Stimulated activated memory B cell treated with anti-CD40 and anti-IgM and Interleukin-4, amounts not matched to agents 10 μg/mL and 1 μg/mL and 100 μg/mL, for 72 hours (primary cell): ENCODE measurements around the gene RHOU.

Experiments used
- ATAC-seq: fragments of 150-1000 bp; cut with Tn5 transposase; 2 replicates; pipeline ENCODE4 v1.10.0; 2021
- H3K27ac Mint-ChIP-seq: one replicate; pipeline ENCODE4 v1.8.0; 2022; ENCODE audit warnings: mild to moderate bottlenecking, mixed read lengths
- H3K27me3 Mint-ChIP-seq: one replicate; pipeline ENCODE4 v1.8.0; 2022; ENCODE audit warnings: mixed read lengths
- H3K36me3 Mint-ChIP-seq: one replicate; pipeline ENCODE4 v1.8.0; 2022; ENCODE audit warnings: mixed read lengths
- H3K4me1 Mint-ChIP-seq: one replicate; pipeline ENCODE4 v1.8.0; 2022; ENCODE audit warnings: mixed read lengths
- H3K4me3 Mint-ChIP-seq: one replicate; pipeline ENCODE4 v1.8.0; 2022; ENCODE audit warnings: mild to moderate bottlenecking, moderate library complexity, mixed read lengths
- H3K9me3 Mint-ChIP-seq: one replicate; pipeline ENCODE4 v1.8.0; 2022; ENCODE audit warnings: mixed read lengths

RHOU gene

DNA sequence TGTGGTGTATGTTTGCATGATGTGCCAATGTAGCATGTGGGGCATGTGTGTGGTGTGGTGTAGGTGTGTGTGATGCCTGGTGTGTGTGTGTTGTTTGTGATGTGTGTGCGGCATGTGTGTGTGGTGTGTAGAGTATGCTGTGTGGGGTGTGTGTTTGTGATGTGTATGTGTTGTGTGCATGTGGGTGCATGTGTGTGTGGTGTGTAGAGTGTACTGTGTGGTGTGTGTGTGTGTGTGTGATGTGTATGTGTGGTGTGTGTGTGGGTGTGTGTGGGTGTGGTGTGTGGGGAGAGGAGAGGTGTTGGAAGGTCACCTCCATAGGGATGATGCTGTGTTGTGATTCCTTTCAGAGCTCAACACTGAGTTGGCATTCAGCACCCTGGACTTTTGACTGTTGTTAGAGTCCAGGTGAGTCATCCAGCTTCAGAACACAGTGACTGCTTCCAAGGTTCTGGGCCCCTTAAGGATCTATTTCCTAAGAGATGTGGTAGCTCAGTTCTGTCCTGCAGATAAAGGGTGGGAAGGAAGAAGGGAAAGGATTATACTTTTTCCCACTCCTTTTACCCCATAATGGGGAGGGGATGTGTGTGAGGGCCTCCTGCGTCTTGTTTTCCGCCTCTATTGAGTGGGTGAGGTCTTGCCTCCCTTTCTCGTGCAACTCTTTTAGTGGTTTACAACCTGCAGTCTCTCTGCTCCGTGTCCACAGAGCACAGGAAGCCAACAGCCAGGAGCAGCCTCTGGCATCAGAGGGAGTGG lies 47.6 kb downstream of the RHOU start:
- H3K27me3 Mint-ChIP-seq = peaks cover 16% of the 10 kb centered on the region
- no peak for ATAC-seq
- H3K36me3 Mint-ChIP-seq = no peaks in the 10 kb centered on the region
- no peak overlapping the region for H3K27ac Mint-ChIP-seq
- no peak overlapping the region for H3K4me3 Mint-ChIP-seq
- no peaks in the 10 kb centered on the region for H3K4me1 Mint-ChIP-seq
- H3K9me3 Mint-ChIP-seq = no peaks in the 10 kb centered on the region

DNA sequence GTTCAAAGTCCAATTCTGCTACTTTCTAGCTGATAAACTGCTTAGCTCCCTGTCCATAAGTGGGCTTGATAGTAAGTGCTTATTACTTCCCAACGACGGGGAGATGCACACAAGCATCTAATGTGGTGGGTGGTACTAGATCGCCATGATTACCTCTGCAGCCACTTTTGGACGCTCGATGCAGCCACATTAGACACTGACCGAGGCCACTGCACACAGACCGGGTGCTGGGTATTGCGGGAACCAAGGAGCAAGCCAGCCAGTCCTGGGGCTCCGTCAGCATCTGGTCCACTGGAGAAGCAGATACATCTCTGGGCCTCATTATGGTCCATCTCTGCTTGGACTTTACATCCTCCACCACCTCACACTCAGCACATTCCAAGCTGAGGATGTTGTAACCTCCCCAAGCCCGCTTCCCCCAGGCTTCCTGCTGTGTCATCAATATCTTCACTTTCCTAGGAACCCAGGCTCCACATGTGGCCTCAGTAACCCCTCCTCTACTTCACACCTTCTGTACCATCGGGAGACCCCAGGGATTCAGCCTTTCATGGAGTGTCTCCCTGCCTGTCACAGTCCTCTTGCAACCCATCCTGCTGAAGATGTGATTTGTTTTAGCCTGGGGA lies 48.2 kb downstream of the RHOU start:
- Mint-ChIP-seq H3K27me3 (peaks cover 21% of the 10 kb centered on the region), H3K27ac (no peak overlapping the region), H3K9me3 (no peaks in the 10 kb centered on the region), H3K4me1 (no peaks in the 10 kb centered on the region), H3K36me3 (no peaks in the 10 kb centered on the region), H3K4me3 (no peak overlapping the region)
- no peak for ATAC-seq

DNA sequence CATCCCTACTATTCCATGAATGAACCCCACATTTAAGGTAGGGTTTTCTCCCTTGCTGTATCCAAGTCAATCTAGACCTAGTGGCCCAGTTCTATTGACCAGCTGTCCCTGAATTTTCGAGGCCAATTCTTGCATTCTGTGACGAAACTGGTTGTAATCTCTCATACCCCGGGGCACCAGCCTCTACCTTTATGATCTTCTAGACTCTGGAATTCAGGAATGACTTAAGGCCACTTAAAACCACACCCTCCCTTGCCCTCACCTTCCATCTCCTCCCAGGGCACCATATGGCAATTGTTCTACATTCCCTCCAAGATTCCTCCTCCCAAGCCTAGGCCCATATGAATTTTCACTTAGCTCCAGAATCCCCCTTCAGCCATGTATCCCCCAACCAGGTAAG lies 48.9 kb downstream of the RHOU start:
- no peaks in the 10 kb centered on the region for H3K4me1 Mint-ChIP-seq
- no peaks in the 10 kb centered on the region for H3K9me3 Mint-ChIP-seq
- no peak for ATAC-seq
- H3K27ac Mint-ChIP-seq = no peak overlapping the region
- H3K27me3 Mint-ChIP-seq = peaks cover 24% of the 10 kb centered on the region
- no peaks in the 10 kb centered on the region for H3K36me3 Mint-ChIP-seq
- H3K4me3 Mint-ChIP-seq = no peak overlapping the region

DNA sequence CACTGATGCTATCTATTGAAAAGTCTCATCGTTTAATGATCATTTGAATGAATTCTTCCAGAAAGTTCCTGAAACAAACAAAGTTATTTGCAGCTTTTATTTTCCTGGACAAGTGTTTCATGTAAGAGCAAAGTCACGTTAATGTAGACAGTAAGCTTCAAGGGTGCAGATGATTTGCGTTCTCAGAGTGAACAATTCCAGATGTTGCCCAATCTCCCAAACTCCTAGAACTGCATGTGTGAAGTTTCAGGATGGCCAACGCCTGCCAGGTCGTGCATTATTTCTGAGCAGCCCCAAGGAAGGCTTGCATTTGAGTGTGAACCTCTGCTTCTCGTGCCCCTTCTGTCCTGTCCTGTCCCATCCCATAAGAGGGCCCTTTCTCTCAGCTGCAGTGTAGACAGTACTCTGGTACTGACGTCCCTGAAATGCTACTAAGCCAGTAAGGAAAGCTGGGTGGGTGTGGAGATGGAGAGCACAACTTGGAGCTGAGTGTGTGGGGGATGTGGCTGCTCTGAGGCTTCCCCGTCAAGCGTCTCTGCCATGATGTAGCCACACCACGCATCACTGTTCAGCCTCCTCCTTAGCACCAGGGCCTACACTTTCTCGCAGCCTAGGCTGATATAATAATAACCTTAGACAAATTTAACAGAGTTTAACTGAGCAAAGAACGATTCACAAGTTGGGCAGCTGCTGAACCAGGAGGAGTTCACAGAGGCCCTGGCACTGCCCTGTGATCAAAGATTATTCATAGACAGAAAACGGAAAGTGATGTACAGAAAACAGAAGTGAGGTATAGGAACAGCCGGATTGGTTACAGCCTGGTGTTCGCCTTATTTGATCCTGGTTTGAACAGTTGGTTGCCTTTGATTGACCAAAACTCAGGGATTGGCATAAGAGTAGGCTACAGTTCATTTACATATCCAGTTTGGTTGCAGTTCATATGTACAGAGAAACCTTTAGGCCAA lies 50.4 kb downstream of the RHOU start:
- Mint-ChIP-seq H3K9me3 (no peaks in the 10 kb centered on the region), H3K36me3 (no peaks in the 10 kb centered on the region), H3K27ac (no peak overlapping the region), H3K4me3 (no peak overlapping the region), H3K27me3 (peaks cover 28% of the 10 kb centered on the region), H3K4me1 (no peaks in the 10 kb centered on the region)
- no peak for ATAC-seq

DNA sequence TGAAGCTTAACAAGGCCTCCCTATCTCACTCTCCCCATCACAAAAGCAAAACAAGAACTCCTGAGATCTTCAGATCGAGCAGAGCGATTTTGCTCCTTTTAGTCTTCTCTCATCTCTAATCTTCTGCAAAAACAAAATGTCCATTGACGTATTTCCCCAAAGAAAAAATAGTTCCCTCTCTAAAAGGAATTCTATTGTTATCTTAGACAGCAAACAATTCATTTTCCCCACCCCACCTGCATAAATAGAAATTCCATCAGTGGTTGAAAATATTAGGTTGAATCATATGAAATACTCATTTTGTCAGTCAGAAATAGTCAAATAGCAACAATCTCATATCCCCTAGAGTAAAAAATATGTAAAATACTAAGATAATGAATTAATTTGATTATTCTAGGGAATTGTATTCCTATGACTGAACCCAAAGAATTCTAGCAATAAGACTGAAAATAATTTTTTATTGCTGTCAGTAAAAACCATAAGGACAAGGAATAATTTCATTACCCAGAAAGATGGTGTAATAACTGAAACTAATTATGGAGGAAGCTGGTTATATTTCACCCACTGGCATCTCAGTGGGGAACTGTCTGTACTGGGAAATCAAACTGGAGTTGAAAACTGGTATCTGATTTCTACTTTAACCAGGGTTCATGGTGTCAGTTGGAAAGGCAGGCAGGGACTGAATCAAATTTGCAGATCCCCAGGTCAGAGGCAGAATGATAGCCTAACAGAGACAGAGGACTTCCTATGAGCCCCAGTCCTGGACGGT lies 51.3 kb downstream of the RHOU start:
- no peaks in the 10 kb centered on the region for H3K4me1 Mint-ChIP-seq
- peaks cover 33% of the 10 kb centered on the region for H3K27me3 Mint-ChIP-seq
- no peak overlapping the region for H3K4me3 Mint-ChIP-seq
- no peak for ATAC-seq
- H3K9me3 Mint-ChIP-seq = no peaks in the 10 kb centered on the region
- H3K27ac Mint-ChIP-seq = no peak overlapping the region
- H3K36me3 Mint-ChIP-seq = no peaks in the 10 kb centered on the region

DNA sequence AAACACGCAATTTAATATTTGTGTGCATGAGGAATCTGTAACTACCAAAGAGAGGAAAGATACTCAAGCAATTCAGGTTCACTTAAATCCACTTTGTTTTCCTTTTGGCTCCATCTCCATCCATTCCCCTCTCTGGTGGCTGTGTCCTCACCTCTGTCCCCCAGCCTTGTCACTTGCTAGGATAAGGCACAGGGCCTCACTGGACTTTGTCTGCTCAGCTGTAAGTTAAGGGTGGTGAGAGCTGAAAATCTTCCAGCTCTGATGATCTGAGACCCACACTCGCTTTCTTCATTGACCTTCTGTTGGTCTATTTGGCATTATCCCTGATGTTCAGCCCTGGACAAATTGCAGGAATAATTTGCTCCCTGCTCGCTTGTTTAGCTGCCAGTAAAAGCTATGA lies 56.5 kb downstream of the RHOU start:
- no peak overlapping the region for H3K27ac Mint-ChIP-seq
- peaks cover 20% of the 10 kb centered on the region for H3K27me3 Mint-ChIP-seq
- no peaks in the 10 kb centered on the region for H3K4me1 Mint-ChIP-seq
- no peak for ATAC-seq
- no peaks in the 10 kb centered on the region for H3K36me3 Mint-ChIP-seq
- no peak overlapping the region for H3K4me3 Mint-ChIP-seq
- no peaks in the 10 kb centered on the region for H3K9me3 Mint-ChIP-seq

DNA sequence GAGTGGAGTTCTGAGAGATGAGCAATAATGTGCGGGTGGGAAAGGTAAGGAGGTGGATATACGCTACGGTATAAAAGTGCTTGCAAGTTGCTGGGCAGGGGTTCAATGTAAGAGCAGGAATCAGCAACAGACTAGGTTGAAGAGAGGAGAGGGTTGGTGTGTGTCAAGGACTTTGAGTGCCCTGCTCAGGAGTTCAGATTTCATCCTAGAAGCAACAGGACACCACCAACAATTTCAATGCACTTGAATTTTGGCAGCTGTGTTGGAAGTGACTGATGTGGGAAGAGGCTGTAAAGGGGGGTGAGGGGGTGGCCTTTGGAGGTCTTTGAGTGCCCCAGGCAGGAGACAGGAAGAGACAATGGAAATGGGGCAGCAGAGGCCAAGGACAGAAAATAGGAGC lies 57.3 kb downstream of the RHOU start:
- Mint-ChIP-seq H3K9me3 (peaks cover 3% of the 10 kb centered on the region), H3K27me3 (peaks cover 24% of the 10 kb centered on the region), H3K4me1 (no peaks in the 10 kb centered on the region), H3K27ac (no peak overlapping the region), H3K4me3 (no peak overlapping the region), H3K36me3 (no peaks in the 10 kb centered on the region)
- no peak for ATAC-seq

DNA sequence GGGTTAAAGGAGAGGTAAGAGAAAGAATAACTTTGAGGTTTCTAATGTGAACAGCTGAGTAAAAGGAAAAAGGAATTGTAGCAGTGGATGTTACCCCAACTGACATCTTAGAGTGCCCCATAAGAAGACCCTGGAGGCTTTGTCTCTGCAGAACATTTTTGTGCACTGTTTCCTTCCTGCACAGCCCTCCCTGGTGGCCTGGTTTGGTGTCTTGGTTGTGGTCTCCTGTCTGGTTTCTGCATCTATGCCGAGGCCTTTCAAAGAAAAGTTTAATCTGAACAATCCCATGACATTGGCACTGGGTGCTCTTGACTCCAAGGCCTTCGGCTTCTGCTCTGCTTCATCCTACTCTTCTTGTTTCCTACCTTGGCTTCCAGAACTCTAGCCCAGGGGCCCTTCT lies 57.8 kb downstream of the RHOU start:
- peaks cover 3% of the 10 kb centered on the region for H3K9me3 Mint-ChIP-seq
- ATAC-seq = no peak
- H3K4me3 Mint-ChIP-seq = no peak overlapping the region
- no peaks in the 10 kb centered on the region for H3K4me1 Mint-ChIP-seq
- H3K27me3 Mint-ChIP-seq = peaks cover 26% of the 10 kb centered on the region
- H3K27ac Mint-ChIP-seq = no peak overlapping the region
- no peaks in the 10 kb centered on the region for H3K36me3 Mint-ChIP-seq

DNA sequence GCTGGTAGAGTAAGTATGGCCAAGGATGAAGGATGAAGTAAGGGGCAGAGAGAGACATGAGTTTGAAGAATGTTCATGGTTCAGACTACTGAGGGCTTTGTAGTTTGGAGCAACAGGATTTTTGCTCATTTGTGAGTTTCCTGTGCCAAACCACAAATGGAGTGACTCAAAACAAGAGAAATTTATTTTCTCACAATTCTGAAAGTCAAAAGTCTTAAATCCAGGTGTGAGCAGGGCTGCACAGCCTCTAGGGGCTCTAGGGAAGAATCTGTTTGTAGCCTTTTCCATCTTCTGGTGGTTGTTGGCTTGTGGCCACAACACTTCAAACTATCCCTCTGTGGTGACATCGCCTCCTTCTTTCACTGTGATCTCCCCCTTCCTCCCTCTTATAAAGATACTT lies 58.9 kb downstream of the RHOU start:
- Mint-ChIP-seq H3K27ac (no peak overlapping the region), H3K36me3 (no peaks in the 10 kb centered on the region), H3K9me3 (peaks cover 3% of the 10 kb centered on the region), H3K27me3 (peaks cover 18% of the 10 kb centered on the region), H3K4me1 (no peaks in the 10 kb centered on the region), H3K4me3 (no peak overlapping the region)
- ATAC-seq = no peak

DNA sequence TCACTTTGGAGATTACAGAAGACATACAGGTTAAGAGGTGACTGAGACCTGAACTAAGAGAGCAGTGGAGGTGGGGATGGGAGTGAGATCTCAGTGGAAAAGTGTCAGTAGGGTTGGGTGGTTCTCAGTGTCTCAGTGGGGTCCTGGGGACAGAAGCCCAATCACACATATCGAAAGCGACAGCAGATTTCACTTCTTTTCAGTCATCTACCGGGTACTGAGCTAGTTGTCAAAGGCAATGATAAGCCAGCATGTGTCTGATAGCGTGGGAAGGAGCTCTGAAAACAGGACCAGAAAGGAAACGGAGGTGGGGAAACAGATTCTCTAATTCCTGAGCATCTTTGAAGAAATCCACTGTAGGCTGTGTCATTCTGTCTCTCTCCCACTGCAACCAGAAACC lies 59.5 kb downstream of the RHOU start:
- Mint-ChIP-seq H3K36me3 (no peaks in the 10 kb centered on the region), H3K27ac (no peak overlapping the region), H3K4me1 (no peaks in the 10 kb centered on the region), H3K4me3 (no peak overlapping the region), H3K27me3 (peaks cover 18% of the 10 kb centered on the region), H3K9me3 (peaks cover 7% of the 10 kb centered on the region)
- ATAC-seq = peak; percentile 39

DNA sequence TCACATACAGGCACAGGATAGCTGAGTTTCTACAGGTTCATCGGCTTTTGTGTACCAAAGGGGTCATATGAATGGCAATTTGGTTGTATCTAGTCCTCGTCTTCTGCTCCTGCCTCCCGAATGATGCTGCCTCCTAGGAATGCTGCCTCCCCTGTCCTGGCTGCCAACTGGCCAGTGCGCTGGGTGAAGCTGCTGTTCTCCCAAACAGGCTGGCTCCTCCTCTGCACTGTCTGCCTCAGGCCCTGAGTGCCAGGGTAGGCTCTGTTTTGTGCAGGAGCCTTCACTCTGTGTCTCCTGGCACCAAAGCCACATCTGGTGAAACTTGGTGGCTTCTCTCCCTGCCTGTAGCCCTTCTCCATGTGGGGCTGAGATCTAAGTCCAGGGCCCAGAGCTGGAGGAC lies 60.3 kb downstream of the RHOU start:
- no peak for ATAC-seq
- H3K27ac Mint-ChIP-seq = no peak overlapping the region
- no peak overlapping the region for H3K4me3 Mint-ChIP-seq
- no peaks in the 10 kb centered on the region for H3K4me1 Mint-ChIP-seq
- peaks cover 10% of the 10 kb centered on the region for H3K9me3 Mint-ChIP-seq
- H3K27me3 Mint-ChIP-seq = peaks cover 14% of the 10 kb centered on the region
- H3K36me3 Mint-ChIP-seq = no peaks in the 10 kb centered on the region
